Duodenal mucosa (tissue), 2 donors: ENCODE results near the gene LPAR4.

Source experiments
- H3K27ac ChIP-seq: one replicate; pipeline ENCODE4 v1.7.0; 2013; ENCODE audit warnings: low read depth, low read length
- H3K27me3 ChIP-seq, 2 donors: one replicate each; pipeline ENCODE4 v1.7.0; 2013; ENCODE audit warnings: low read length in 2 of 2, control low read depth in 1 of 2; ENCODE audit not compliant: insufficient read depth in 2 of 2, control insufficient read depth in 1 of 2
- H3K36me3 ChIP-seq, 2 donors: one replicate each; pipeline ENCODE4 v1.7.0; 2013; ENCODE audit warnings: low read length in 2 of 2, control low read depth in 1 of 2; ENCODE audit not compliant: insufficient read depth in 2 of 2, control insufficient read depth in 1 of 2
- H3K4me1 ChIP-seq, 2 donors: one replicate each; pipeline ENCODE4 v1.7.0; 2013; ENCODE audit warnings: low read length in 2 of 2, control low read depth in 1 of 2; ENCODE audit not compliant: insufficient read depth in 2 of 2, control insufficient read depth in 1 of 2
- H3K4me3 ChIP-seq, 2 donors: one replicate each; pipeline ENCODE4 v1.7.0; 2013; ENCODE audit warnings: low read length in 2 of 2, low read depth in 1 of 2
- H3K9ac ChIP-seq, 2 donors: one replicate each; pipeline ENCODE4 v1.7.0; 2013; ENCODE audit warnings: low read length in 2 of 2, low read depth in 1 of 2
- H3K9me3 ChIP-seq, 2 donors: one replicate each; pipeline ENCODE4 v1.7.0; 2013; ENCODE audit warnings: low read length in 2 of 2, control low read depth in 1 of 2; ENCODE audit not compliant: control insufficient read depth in 1 of 2

LPAR4 gene, protein sequence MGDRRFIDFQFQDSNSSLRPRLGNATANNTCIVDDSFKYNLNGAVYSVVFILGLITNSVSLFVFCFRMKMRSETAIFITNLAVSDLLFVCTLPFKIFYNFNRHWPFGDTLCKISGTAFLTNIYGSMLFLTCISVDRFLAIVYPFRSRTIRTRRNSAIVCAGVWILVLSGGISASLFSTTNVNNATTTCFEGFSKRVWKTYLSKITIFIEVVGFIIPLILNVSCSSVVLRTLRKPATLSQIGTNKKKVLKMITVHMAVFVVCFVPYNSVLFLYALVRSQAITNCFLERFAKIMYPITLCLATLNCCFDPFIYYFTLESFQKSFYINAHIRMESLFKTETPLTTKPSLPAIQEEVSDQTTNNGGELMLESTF

DNA sequence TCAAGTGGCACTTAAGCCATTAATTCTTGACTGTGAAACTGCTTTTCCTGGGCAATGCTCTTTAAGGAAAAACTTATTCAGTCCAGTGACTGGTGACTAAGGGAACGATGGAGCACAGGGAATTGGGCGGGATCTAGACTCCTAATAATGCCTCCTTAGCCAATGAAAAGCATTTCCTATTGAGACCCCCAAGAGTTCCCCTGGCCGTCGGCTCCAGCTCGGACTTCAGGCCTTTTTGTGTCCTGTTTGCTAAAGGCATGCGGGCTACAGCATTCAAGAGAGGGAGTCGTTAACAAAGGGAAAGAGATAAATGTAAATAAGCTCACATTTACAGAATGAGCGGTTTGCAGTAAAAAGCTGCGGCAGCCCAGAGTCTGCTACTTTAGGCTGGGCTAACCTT, at the start of gene LPAR4:
TSS of gene LPAR4 (plus strand) at position 232 of the 400 bp plus-strand sequence. CDS start 7,150 bp downstream, outside the sequence.
- no peaks in the 10 kb centered on the region for H3K27me3 ChIP-seq
- H3K36me3 ChIP-seq: no peaks in the 10 kb centered on the region
- H3K9me3 ChIP-seq: no peaks in the 10 kb centered on the region
- H3K4me1 ChIP-seq: no peaks in the 10 kb centered on the region
- H3K9ac ChIP-seq: no peak within 1 kb of the TSS
- H3K27ac ChIP-seq: no peak within 1 kb of the TSS
- H3K4me3 ChIP-seq: no peak within 1 kb of the TSS

DNA sequence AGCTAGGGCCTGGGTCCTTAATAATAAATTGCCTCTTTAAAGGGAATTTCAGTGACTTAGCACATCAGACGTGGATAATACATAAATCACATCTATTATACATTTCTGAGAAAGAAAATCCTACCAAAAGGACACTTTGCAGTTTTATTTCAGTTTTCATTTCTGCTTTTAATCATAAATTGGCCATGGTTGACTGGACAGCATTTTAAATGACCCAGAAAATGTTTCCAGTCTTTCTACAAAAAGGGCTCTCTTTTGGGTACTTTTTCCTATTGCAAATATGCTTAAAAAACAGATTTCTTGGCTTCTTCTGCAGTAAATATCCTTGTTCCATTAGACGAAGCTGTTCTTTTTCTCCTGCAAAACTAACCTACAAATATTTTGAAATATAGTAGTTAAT, 41.4 kb upstream of the LPAR4 start:
- Histone ChIP-seq H3K27me3 (no peaks in the 10 kb centered on the region), H3K9ac (no peak overlapping the region), H3K36me3 (no peaks in the 10 kb centered on the region), H3K9me3 (no peaks in the 10 kb centered on the region), H3K27ac (no peak overlapping the region), H3K4me3 (no peak overlapping the region), H3K4me1 (no peaks in the 10 kb centered on the region)

DNA sequence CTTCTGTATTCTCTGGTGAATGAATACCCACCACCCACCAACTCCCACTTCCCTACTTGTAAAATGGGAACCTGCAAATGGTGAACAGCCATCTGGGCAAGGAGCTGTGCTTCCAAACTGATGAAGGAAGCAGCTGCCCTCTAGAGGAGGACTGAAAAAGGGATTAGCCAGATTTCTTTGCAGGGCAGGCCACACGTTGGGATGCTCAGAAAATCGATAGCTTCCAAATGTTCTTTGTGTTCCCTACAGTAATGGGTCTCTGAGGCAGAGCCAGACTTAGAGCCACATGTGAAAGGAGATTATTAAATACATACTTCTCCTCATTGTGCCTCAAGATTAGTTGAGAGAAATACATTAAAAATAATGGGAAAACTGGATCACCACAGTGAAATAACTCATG, 39.3 kb upstream of the LPAR4 start:
- no peak overlapping the region for H3K4me3 ChIP-seq
- H3K4me1 ChIP-seq: no peaks in the 10 kb centered on the region
- H3K27ac ChIP-seq: no peak overlapping the region
- no peaks in the 10 kb centered on the region for H3K27me3 ChIP-seq
- H3K36me3 ChIP-seq: no peaks in the 10 kb centered on the region
- H3K9ac ChIP-seq: no peak overlapping the region
- H3K9me3 ChIP-seq: no peaks in the 10 kb centered on the region

DNA sequence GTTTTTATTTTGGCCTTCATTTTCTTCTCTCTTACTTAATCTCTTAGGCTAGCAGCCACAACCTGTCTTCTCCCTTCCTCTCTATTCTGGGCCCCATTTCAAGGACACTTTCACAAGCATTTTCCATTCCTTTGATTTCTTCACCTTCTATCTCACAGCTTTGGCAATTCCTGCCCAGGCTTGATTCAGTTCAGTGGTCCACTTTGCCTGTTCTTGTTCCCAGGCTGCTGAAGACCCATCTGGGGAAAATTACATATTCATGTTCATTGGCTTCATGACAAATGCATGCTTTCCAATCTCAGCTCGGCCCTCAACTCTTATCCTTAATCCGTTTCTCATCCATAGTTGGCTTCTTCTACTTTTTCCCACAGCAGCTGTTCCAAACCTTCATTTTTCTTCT, 38.7 kb upstream of the LPAR4 start:
- Histone ChIP-seq H3K36me3 (no peaks in the 10 kb centered on the region), H3K4me3 (no peak overlapping the region), H3K27ac (no peak overlapping the region), H3K9me3 (no peaks in the 10 kb centered on the region), H3K27me3 (no peaks in the 10 kb centered on the region), H3K9ac (no peak overlapping the region), H3K4me1 (no peaks in the 10 kb centered on the region)

DNA sequence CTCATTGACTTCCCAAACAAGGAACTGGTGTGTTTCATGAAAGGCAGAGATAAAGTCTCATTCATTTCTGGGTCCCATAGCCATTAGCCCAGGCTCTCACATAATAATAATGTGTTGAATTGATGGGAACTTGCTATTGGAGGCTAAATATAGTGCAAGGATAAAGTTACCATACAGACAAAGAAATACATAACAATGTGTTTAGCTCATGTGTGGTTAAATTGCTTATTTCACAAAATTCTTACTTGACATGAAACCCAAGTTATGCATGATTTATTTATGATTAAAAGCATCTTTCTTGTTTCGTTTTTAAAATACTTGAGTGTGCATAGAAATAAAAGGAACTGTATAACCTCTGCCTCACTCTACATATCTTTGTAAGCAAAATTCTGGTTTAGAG, 37.3 kb upstream of the LPAR4 start:
- Histone ChIP-seq H3K36me3 (no peaks in the 10 kb centered on the region), H3K9ac (no peak overlapping the region), H3K27me3 (no peaks in the 10 kb centered on the region), H3K4me3 (no peak overlapping the region), H3K27ac (no peak overlapping the region), H3K4me1 (no peaks in the 10 kb centered on the region), H3K9me3 (no peaks in the 10 kb centered on the region)

DNA sequence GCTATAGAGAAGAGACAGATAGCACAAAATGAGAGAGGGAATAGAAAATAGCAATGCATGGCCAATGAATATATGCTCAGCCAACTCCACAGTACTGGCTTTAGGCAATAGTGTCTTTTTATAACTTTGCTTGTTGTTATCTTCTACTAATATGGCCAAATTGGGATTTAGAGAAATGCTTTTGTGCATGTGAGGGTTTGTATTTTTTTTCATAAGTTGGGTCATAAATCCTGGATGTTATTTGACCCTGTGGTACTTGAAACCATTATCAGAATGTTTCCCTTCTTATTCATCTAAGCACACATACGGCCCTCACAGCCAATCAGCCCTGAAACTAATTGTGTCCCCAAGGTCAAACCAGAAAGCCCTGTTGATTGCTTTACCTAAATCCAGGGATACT, 35.2 kb upstream of the LPAR4 start:
- Histone ChIP-seq H3K4me3 (no peak overlapping the region), H3K36me3 (no peaks in the 10 kb centered on the region), H3K27me3 (no peaks in the 10 kb centered on the region), H3K27ac (no peak overlapping the region), H3K9me3 (no peaks in the 10 kb centered on the region), H3K9ac (no peak overlapping the region), H3K4me1 (no peaks in the 10 kb centered on the region)

DNA sequence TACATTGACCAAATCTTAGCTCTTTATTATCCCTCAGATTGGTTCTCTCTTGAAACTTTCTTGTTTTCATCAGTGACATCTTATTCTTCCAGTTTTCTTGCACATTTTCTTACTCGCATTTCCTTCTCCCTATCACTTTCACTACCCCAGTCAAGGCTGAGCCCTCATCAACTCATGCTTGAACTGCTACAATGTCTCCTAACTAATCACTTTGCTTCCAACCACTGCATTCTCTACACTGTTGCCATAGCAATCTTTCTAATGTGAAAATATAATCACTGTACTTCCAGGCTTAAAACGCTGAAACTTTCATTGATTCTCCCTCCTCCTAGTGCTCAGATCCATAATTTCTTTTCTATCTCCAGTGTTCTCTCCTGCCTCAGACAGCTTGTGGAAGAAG, 22.2 kb upstream of the LPAR4 start:
- Histone ChIP-seq H3K27ac (no peak overlapping the region), H3K9me3 (no peaks in the 10 kb centered on the region), H3K4me3 (no peak overlapping the region), H3K36me3 (no peaks in the 10 kb centered on the region), H3K27me3 (no peaks in the 10 kb centered on the region), H3K4me1 (no peaks in the 10 kb centered on the region), H3K9ac (no peak overlapping the region)

DNA sequence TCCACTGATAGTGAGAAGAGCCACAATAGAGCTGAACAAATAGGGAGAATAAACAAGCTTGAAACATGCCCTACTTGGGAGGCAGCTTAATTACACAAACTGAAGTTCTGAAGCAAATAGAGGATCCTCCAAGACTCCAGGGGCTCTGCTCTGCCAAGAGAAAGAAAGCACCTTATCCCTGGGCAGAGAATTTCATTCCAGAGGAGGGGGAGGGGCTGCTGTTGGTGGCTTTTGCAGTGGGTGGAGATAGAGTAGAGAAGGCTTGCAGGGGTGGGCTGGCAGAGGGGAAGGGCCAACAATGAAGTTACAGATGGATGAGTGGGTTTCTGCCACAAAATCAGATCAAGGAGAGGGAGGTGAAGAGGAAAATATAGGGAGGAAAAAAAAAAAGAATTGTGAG, 1.0 kb upstream of the LPAR4 start:
- no peak overlapping the region for H3K9ac ChIP-seq
- H3K27me3 ChIP-seq: no peaks in the 10 kb centered on the region
- H3K4me3 ChIP-seq: no peak overlapping the region
- no peak overlapping the region for H3K27ac ChIP-seq
- no peaks in the 10 kb centered on the region for H3K4me1 ChIP-seq
- no peaks in the 10 kb centered on the region for H3K9me3 ChIP-seq
- H3K36me3 ChIP-seq: no peaks in the 10 kb centered on the region

DNA sequence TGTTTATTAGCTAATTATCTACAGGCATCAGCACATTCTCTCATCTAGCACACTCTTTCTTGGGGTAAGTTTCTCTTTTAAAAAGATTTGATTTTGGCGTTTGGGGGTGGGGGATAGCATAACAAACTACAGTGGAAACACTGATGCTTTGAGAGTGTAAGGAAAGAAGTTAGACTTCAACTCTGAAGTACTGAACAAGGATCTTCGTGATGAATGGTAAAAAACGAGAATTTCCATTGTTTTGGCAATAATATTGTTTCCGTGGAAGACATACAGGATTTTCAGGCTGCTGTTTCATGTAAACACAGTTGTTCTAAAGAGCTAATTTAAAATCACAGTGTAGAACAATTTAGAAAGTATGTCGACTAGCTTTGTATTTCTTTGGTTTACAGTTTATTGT, 451 bp downstream of the LPAR4 start:
- Histone ChIP-seq H3K27me3 (no peaks in the 10 kb centered on the region), H3K9me3 (no peaks in the 10 kb centered on the region), H3K4me1 (no peaks in the 10 kb centered on the region), H3K4me3 (no peak overlapping the region), H3K9ac (no peak overlapping the region), H3K27ac (no peak overlapping the region), H3K36me3 (no peaks in the 10 kb centered on the region)

DNA sequence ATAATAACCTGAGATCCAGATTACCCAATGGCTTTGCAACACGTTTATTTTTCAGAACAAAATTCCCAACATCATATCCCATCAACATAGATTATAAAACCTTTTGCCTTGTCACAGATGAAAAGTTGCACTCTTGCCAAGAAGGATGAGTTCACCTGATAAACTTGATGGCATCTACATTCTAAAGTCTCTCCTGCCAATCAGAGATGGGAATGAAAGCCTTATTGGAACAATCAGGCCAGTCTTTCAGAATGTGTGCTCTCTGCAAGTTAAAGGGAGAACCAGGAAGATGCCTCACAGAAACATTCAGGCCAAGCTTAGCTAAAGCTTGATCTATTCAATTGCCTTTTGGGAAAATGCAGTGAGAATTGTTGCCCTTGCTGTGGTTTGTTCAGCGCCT, 1.3 kb downstream of the LPAR4 start:
- no peak overlapping the region for H3K4me3 ChIP-seq
- H3K9ac ChIP-seq: no peak overlapping the region

More for the DNA sequence above, 1.3 kb downstream of the LPAR4 start:
- Histone ChIP-seq H3K27me3 (no peaks in the 10 kb centered on the region), H3K36me3 (no peaks in the 10 kb centered on the region), H3K27ac (no peak overlapping the region), H3K4me1 (no peaks in the 10 kb centered on the region), H3K9me3 (no peaks in the 10 kb centered on the region)
